Airway epithelial cell (primary cell): ENCODE results near the gene CDK7. TPM values are rescaled to one million over a fixed set of nuclear protein-coding genes. Genes with fewer than 3 reads are reported as not detected.

Experiments used
- total RNA-seq: library from RNA; depleted of rRNA; stranded (reverse); fragments of >200 nt; gene quantifications from 2 replicates; pipeline ENCODE4 v1.2.3, GENCODE V29; 2015

CDK7 gene
- total RNA-seq, result 36.0 and 38.6 TPM in 2 replicates

GRCh38 chr5:69234457-69235268, at the start of gene CDK7:
Gene CDK7 (plus strand): TSS chr5:69234886. CDS start chr5:69234976, 90 bp downstream.

GRCh38 chr5:69189162-69190086, 45.3 kb upstream of the CDK7 start, which contains the start of gene CENPH:
Gene CENPH (plus strand): TSS chr5:69189583. CDS start chr5:69189635, 52 bp downstream.

Other genes with a start within 250 kb of the CDK7 start
- gene SLC30A5, start 140.9 kb upstream of the CDK7 start, total RNA-seq, result 36.5 and 43.6 TPM in 2 replicates
- gene CCNB1, start 67.7 kb upstream of the CDK7 start, total RNA-seq, result 153 and 171 TPM in 2 replicates
- 45.1 and 45.7 TPM in 2 replicates for gene CENPH, start 45.3 kb upstream of the CDK7 start, total RNA-seq
- gene CCDC125, start 97.9 kb downstream of the CDK7 start, total RNA-seq, result 2.8 and 5.9 TPM in 2 replicates
- gene AK6, start 134.6 kb downstream of the CDK7 start, total RNA-seq, result 17.4 and 17.5 TPM in 2 replicates
- 43.5 and 56.6 TPM in 2 replicates for gene TAF9, start 134.6 kb downstream of the CDK7 start, total RNA-seq
- gene RAD17, start 134.9 kb downstream of the CDK7 start, total RNA-seq, result 11.8 and 15.0 TPM in 2 replicates
- gene MARVELD2, start 180.2 kb downstream of the CDK7 start, total RNA-seq, result 26.1 and 33.3 TPM in 2 replicates